SU-DHL-6 (cell line): ENCODE results near the gene PAQR6.

Experiments
- H2AFZ ChIP-seq: fragments of 200-600 bp; sonication (generic); 2 replicates; pipeline ENCODE4 v1.6.1; 2014; ENCODE audit warnings: low read depth, mild to moderate bottlenecking, moderate library complexity, mixed read lengths, antibody characterized with exemption, low read length; ENCODE audit not compliant: severe bottlenecking
- H3F3A ChIP-seq: fragments of 200-600 bp; shearing (Covaris generic); 2 replicates; pipeline ENCODE4 v1.6.0; 2016; ENCODE audit warnings: antibody characterized with exemption, mild to moderate bottlenecking; ENCODE audit not compliant: insufficient read depth
- H3K27ac ChIP-seq: fragments of 200-600 bp; sonication (generic); 2 replicates; pipeline ENCODE4 v1.5.1; 2016; ENCODE audit warnings: low read depth, mild to moderate bottlenecking, low read length, moderate library complexity, mixed read lengths
- H3K27me3 ChIP-seq: fragments of 200-600 bp; sonication (generic), shearing (Covaris generic); 2 replicates; pipeline ENCODE4 v1.6.0; 2014; ENCODE audit warnings: mild to moderate bottlenecking, low read length
- H3K36me3 ChIP-seq: fragments of 200-600 bp; sonication (generic); 2 replicates; pipeline ENCODE4 v1.6.1; 2014; ENCODE audit warnings: mild to moderate bottlenecking, low read length, mixed read lengths
- H3K4me2 ChIP-seq: fragments of 300-600, 200-600 bp; shearing (Covaris generic), sonication (generic); 2 replicates; pipeline ENCODE4 v1.6.0; 2014; ENCODE audit warnings: low read length, low read depth, mild to moderate bottlenecking; ENCODE audit not compliant: poor library complexity, severe bottlenecking
- H3K4me3 ChIP-seq: fragments of 200-600 bp; sonication (generic); 2 replicates; pipeline ENCODE4 v1.5.1; 2014; ENCODE audit warnings: antibody characterized with exemption, low read length, mild to moderate bottlenecking, mixed read lengths; ENCODE audit not compliant: insufficient read depth, poor library complexity, severe bottlenecking
- H3K79me2 ChIP-seq: fragments of 200-600 bp; sonication (generic); 2 replicates; pipeline ENCODE4 v1.6.1; 2014; ENCODE audit warnings: mild to moderate bottlenecking, low read length, moderate library complexity; ENCODE audit not compliant: insufficient read depth
- H3K9ac ChIP-seq: fragments of 200-600 bp; sonication (generic); 2 replicates; pipeline ENCODE4 v1.7.0; 2014; ENCODE audit warnings: mild to moderate bottlenecking, low read length
- H3K9me2 ChIP-seq: fragments of 200-600 bp; sonication (generic); replicated peaks from 2 replicates; pipeline ENCODE4 v1.6.1; 2014; ENCODE audit warnings: low read length; ENCODE audit not compliant: insufficient read depth
- H3K9me3 ChIP-seq: fragments of 200-600 bp; sonication (generic); 2 replicates; pipeline ENCODE4 v1.6.1; 2014; ENCODE audit warnings: low read length, mixed read lengths; ENCODE audit not compliant: insufficient read depth
- H4K20me1 ChIP-seq: fragments of 200-600 bp; sonication (generic); 2 replicates; pipeline ENCODE4 v1.6.1; 2014; ENCODE audit warnings: low read depth, mild to moderate bottlenecking, antibody characterized with exemption, low read length, moderate library complexity, mixed read lengths
- EZH2phosphoT487 ChIP-seq: fragments of 200-600 bp; sonication (generic), shearing (Covaris generic); conservative IDR thresholded peaks from 2 replicates; pipeline ENCODE4 v1.6.1; 2018; ENCODE audit warnings: mild to moderate bottlenecking, antibody characterized with exemption, low read length, moderate library complexity, mixed read lengths
- TF ChIP-seq, protein P1 (sequence below): fragments of 200-600 bp; sonication (generic); IDR thresholded peaks from one replicate; pipeline ENCODE4 v1.5.1; 2017; ENCODE audit warnings: antibody characterized with exemption, mild to moderate bottlenecking, low read length, moderate library complexity; ENCODE audit not compliant: insufficient read depth, poor library complexity, severe bottlenecking

The PAQR6 gene, protein sequence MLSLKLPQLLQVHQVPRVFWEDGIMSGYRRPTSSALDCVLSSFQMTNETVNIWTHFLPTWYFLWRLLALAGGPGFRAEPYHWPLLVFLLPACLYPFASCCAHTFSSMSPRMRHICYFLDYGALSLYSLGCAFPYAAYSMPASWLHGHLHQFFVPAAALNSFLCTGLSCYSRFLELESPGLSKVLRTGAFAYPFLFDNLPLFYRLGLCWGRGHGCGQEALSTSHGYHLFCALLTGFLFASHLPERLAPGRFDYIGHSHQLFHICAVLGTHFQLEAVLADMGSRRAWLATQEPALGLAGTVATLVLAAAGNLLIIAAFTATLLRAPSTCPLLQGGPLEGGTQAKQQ

DNA sequence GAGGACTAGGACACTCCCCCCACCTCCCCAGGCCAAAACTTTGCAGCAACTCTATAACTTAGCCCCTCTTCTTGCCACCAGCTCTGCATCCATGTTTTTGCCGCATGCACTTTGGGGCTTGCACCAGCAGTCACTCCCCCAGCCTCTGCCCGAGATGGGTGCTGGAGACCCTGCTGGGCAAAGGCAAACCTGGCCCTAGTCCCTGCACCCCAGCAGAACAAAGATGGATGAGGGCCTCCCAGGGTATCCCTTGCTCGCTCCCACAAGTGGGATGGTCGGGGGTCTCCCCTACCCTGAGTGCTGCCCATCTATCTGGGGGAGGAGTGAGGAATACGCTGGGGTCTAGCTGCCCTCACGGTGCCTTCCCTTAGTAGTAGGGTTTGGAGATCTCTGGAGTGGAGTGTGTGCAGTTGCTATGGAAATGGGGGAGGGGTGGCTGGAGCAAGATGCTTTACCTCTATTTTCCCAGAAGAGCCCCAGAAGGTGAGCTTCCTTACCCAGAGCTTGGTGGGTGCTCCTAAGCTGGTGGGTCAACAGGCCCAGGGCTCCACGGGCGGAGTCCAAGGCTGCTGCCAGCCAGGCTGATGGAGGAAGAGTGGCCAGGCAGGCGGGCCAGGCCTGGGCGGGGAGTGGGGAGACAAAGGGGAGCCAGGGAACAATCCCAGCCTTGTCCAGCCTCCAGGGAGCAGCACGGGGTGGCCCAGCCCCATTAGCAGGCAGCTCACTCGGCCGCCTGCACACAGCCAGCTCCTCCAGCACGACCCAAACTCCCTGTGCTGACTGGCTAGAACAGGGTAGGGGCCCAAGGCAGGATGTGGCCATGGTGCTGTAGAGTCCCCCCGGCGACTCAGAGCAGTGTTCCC, at the start of gene PAQR6:
Gene PAQR6, minus strand, starts transcription at position 597 of the 863 bp plus-strand sequence. CDS start 1,325 bp downstream, outside the sequence.
- Histone ChIP-seq H3K27me3 (no peaks in the 10 kb centered on the region), H3K36me3 (no peaks in the 10 kb centered on the region), H2AFZ (no peak within 1 kb of the TSS), H4K20me1 (no peaks in the 10 kb centered on the region), H3K4me2 (no peak within 1 kb of the TSS), H3K79me2 (no peaks in the 10 kb centered on the region), H3F3A (no peaks in the 10 kb centered on the region), H3K4me3 (no peak within 1 kb of the TSS), H3K9me2 (no peaks in the 10 kb centered on the region), H3K9me3 (no peaks in the 10 kb centered on the region), H3K27ac (no peak within 1 kb of the TSS), H3K9ac (no peak within 1 kb of the TSS)
- TF ChIP-seq, protein P1, sequence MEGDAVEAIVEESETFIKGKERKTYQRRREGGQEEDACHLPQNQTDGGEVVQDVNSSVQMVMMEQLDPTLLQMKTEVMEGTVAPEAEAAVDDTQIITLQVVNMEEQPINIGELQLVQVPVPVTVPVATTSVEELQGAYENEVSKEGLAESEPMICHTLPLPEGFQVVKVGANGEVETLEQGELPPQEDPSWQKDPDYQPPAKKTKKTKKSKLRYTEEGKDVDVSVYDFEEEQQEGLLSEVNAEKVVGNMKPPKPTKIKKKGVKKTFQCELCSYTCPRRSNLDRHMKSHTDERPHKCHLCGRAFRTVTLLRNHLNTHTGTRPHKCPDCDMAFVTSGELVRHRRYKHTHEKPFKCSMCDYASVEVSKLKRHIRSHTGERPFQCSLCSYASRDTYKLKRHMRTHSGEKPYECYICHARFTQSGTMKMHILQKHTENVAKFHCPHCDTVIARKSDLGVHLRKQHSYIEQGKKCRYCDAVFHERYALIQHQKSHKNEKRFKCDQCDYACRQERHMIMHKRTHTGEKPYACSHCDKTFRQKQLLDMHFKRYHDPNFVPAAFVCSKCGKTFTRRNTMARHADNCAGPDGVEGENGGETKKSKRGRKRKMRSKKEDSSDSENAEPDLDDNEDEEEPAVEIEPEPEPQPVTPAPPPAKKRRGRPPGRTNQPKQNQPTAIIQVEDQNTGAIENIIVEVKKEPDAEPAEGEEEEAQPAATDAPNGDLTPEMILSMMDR = no peak
- TF ChIP-seq EZH2phosphoT487 = no peak

DNA sequence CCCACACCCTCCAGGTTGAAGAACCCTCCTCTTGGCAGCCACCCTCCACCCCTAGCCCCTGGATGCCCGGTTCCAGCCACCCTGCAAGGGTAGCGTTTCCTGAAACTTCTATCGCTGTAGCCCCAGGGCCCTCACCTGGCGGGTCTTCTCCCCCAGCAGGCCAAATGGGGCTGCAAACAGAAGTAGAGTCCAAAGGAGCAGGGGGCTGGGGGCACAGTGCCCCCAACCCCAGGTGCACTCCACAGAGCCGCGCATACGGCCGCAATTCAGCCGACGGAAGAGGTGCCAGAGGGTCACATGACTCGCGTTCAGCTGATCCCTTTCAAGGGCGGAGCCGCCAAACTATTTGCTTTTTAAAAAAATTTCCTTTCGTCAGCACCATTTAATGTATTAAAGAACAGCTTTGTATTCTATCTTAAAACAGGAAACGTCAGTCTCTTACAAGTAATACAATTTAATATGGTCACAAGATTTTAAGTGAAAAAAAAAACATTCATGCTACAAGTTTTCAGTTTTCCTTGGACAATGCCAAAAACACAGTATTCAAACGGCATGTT, 47.6 kb upstream of the PAQR6 start, which contains the start of gene GLMP:
Gene GLMP, minus strand, starts transcription at position 289 of the 557 bp plus-strand sequence. Its CDS starts 34 bp downstream, at position 255.
- peak within 1 kb of the TSS; percentile 72 for H3K9ac ChIP-seq
- H3K4me2 ChIP-seq = peak within 1 kb of the TSS; percentile 94

DNA sequence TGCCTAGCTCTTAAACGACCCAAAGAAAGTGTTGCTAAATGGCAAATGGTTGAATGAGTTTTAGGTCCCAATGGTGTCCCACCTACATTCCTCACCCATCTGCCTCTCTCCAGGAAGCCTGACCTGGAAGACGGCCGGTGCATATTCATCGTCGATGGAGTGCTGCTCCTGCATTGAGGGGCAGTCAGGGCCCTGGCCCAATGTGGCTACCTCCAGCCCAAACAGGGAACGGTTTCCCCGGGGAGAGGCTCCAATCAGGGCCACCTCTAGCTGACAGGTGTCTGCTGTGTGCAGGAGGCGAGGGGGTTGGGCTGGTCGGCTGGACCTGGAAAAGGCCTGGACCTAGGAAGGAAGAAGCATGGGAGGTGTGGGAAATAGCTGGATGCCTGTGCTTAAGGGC, 46.0 kb upstream of the PAQR6 start:
- Histone ChIP-seq H4K20me1 (no peaks in the 10 kb centered on the region), H3K27me3 (no peaks in the 10 kb centered on the region), H3F3A (0 out of 2 replicates have a peak, but pooled peaks cover 5% of the 10 kb centered on the region), H3K36me3 (no peaks in the 10 kb centered on the region), H3K79me2 (no peaks in the 10 kb centered on the region), H3K4me2 (no peak overlapping the region), H3K27ac (no peak overlapping the region), H3K9me3 (no peaks in the 10 kb centered on the region), H3K4me3 (no peak overlapping the region), H3K9me2 (no peaks in the 10 kb centered on the region), H3K9ac (no peak overlapping the region), H2AFZ (no peak overlapping the region)
- no peak for TF ChIP-seq EZH2phosphoT487
- TF ChIP-seq, protein P1 = no peak

More for the DNA sequence above, 47.6 kb upstream of the PAQR6 start, which contains the start of gene GLMP:
- H3K4me3 ChIP-seq = peak within 1 kb of the TSS; percentile 84
- H3K27ac ChIP-seq = no peak within 1 kb of the TSS
- H3K9me2 ChIP-seq = no peaks in the 10 kb centered on the region
- H4K20me1 ChIP-seq = no peaks in the 10 kb centered on the region
- no peaks in the 10 kb centered on the region for H3K9me3 ChIP-seq
- H3K27me3 ChIP-seq = no peaks in the 10 kb centered on the region
- no peaks in the 10 kb centered on the region for H3K79me2 ChIP-seq
- peak within 1 kb of the TSS; percentile 98 for H2AFZ ChIP-seq
- H3K36me3 ChIP-seq = no peaks in the 10 kb centered on the region
- no peaks in the 10 kb centered on the region for H3F3A ChIP-seq
- no peak for TF ChIP-seq EZH2phosphoT487
- TF ChIP-seq, protein P1 = no peak
